GM23338 (cell line): ENCODE data around the gene POLE. TPM values are rescaled to one million over a fixed set of nuclear protein-coding genes. Genes with fewer than 3 reads are reported as not detected.

ENCODE experiments used
- ATAC-seq: fragments of 200-7000 bp; cut with Tn5 transposase; 3 replicates; pipeline ENCODE4 v1.9.1; 2020
- DNase-seq: peaks from one replicate; pipeline ENCODE4 v3.0.0-alpha.2; 2015; ENCODE audit warnings: low spot score
- H2AFZ ChIP-seq: fragments of 200-600 bp; sonication (generic); 2 replicates; pipeline ENCODE4 v1.8.0; 2016; ENCODE audit warnings: antibody characterized with exemption, mild to moderate bottlenecking, moderate library complexity
- H3F3A ChIP-seq: fragments of 200-600 bp; sonication (generic); replicated peaks from 2 replicates; pipeline ENCODE4 v1.8.0; 2017; ENCODE audit warnings: antibody characterized with exemption, mixed run types, low read depth
- H3K27ac ChIP-seq: fragments of 200-600 bp; sonication (generic); 2 replicates; pipeline ENCODE4 v1.6.1; 2016; ENCODE audit warnings: low read depth
- H3K27me3 ChIP-seq: fragments of 200-600 bp; sonication (generic); 2 replicates; pipeline ENCODE4 v1.8.0; 2016; ENCODE audit warnings: mild to moderate bottlenecking, mixed run types, moderate library complexity; ENCODE audit not compliant: insufficient read depth
- H3K36me3 ChIP-seq: fragments of 200-600 bp; sonication (generic); 2 replicates; pipeline ENCODE4 v1.8.0; 2016; ENCODE audit warnings: mild to moderate bottlenecking; ENCODE audit not compliant: insufficient read depth
- H3K4me1 ChIP-seq: fragments of 200-600 bp; sonication (generic); 2 replicates; pipeline ENCODE4 v1.8.0; 2016; ENCODE audit warnings: mild to moderate bottlenecking, moderate library complexity; ENCODE audit not compliant: insufficient read depth
- H3K4me2 ChIP-seq: fragments of 200-600 bp; sonication (generic); 2 replicates; pipeline ENCODE4 v1.7.1; 2017; ENCODE audit warnings: mixed run types
- H3K4me3 ChIP-seq: fragments of 200-600 bp; sonication (generic); 2 replicates; pipeline ENCODE4 v1.6.1; 2016; ENCODE audit warnings: mixed run types
- H3K79me2 ChIP-seq: fragments of 200-600 bp; sonication (generic); replicated peaks from 2 replicates; pipeline ENCODE4 v1.8.0; 2017; ENCODE audit warnings: mild to moderate bottlenecking; ENCODE audit not compliant: insufficient read depth
- H3K9me2 ChIP-seq: fragments of 200-600 bp; sonication (generic); 2 replicates; pipeline ENCODE4 v1.8.0; 2017; ENCODE audit not compliant: insufficient read depth
- H4K20me1 ChIP-seq: fragments of 200-600 bp; sonication (generic); replicated peaks from 2 replicates; pipeline ENCODE4 v1.8.0; 2017; ENCODE audit warnings: mild to moderate bottlenecking; ENCODE audit not compliant: insufficient read depth
- H3K27ac Mint-ChIP-seq: 2 replicates; pipeline ENCODE4 v1.8.0; 2020; ENCODE audit warnings: inconsistent platforms, mild to moderate bottlenecking, moderate library complexity, mixed read lengths
- H3K27me3 Mint-ChIP-seq: 3 replicates; pipeline ENCODE4 v1.8.0; 2022; ENCODE audit warnings: low read depth, mild to moderate bottlenecking, moderate library complexity, mixed read lengths, inconsistent platforms; ENCODE audit not compliant: insufficient read depth, poor library complexity
- H3K36me3 Mint-ChIP-seq: 3 replicates; pipeline ENCODE4 v1.8.0; 2021; ENCODE audit warnings: low read depth, mild to moderate bottlenecking, inconsistent platforms, moderate library complexity, mixed read lengths
- H3K4me1 Mint-ChIP-seq: 3 replicates; pipeline ENCODE4 v1.8.0; 2020; ENCODE audit warnings: mild to moderate bottlenecking, inconsistent platforms, mixed read lengths
- H3K4me3 Mint-ChIP-seq: 3 replicates; pipeline ENCODE4 v1.8.0; 2021; ENCODE audit warnings: moderate library complexity, mild to moderate bottlenecking, inconsistent platforms, mixed read lengths
- H3K9me3 Mint-ChIP-seq: 3 replicates; pipeline ENCODE4 v1.8.0; 2020; ENCODE audit warnings: moderate library complexity, mild to moderate bottlenecking, inconsistent platforms, mixed read lengths
- CREB1 ChIP-seq: fragments of 250-450 bp; sonication (Bioruptor Pico); IDR thresholded peaks from 2 replicates; pipeline ENCODE4 v1.5.0; 2020; ENCODE audit warnings: low read depth, mild to moderate bottlenecking, moderate library complexity
- JUNB ChIP-seq: IDR thresholded peaks from one replicate; pipeline ENCODE4 v1.6.1; 2016; ENCODE audit warnings: antibody characterized with exemption; ENCODE audit not compliant: unreplicated experiment
- STAT1 ChIP-seq: IDR thresholded peaks from one replicate; pipeline ENCODE4 v1.6.1; 2016; ENCODE audit warnings: antibody characterized with exemption; ENCODE audit not compliant: unreplicated experiment
- ZNF114 ChIP-seq: fragments of 250-450 bp; sonication (Bioruptor Pico); IDR thresholded peaks from 2 replicates; pipeline ENCODE4 v1.5.0; 2020; ENCODE audit warnings: mild to moderate bottlenecking, moderate library complexity
- polyA plus RNA-seq: library from polyadenylated mRNA; unstranded; fragments of >200 nt; fragmentation: Nextera tagmentation; extraction: Ambion mirVana; gene quantifications from 2 replicates; pipeline ENCODE4 v1.2.1, GENCODE V29; 2016
- total RNA-seq: library from RNA; depleted of rRNA; stranded (reverse); fragments of >200 nt; shearing (Covaris generic); gene quantifications from 2 replicates; pipeline ENCODE4 v1.2.3, GENCODE V29; 2014
- TF ChIP-seq, protein P1 (sequence below): fragments of 250-450 bp; sonication (Bioruptor Pico); IDR thresholded peaks from 2 replicates; pipeline ENCODE4 v1.5.0; 2020; ENCODE audit warnings: mild to moderate bottlenecking, moderate library complexity
- TF ChIP-seq, protein P2 (sequence below), 2 experiments: fragments of 200-600 bp in 1 of 2; sonication (generic) in 1 of 2; conservative IDR thresholded peaks; 2 replicates each; pipeline versions ENCODE4 v1.5.1 to v1.6.1; 2016 to 2017; ENCODE audit warnings: antibody characterized with exemption in 2 of 2, low read depth in 2 of 2, mild to moderate bottlenecking in 2 of 2, moderate library complexity in 1 of 2
- TF ChIP-seq, protein P3 (sequence below): IDR thresholded peaks from 2 replicates; pipeline ENCODE4 v1.6.1; 2016; ENCODE audit warnings: antibody characterized with exemption

The POLE gene
- total and polyA plus RNA-seq, 2 experiments from 2014 or later, result 33.6 to 125 TPM

DNA sequence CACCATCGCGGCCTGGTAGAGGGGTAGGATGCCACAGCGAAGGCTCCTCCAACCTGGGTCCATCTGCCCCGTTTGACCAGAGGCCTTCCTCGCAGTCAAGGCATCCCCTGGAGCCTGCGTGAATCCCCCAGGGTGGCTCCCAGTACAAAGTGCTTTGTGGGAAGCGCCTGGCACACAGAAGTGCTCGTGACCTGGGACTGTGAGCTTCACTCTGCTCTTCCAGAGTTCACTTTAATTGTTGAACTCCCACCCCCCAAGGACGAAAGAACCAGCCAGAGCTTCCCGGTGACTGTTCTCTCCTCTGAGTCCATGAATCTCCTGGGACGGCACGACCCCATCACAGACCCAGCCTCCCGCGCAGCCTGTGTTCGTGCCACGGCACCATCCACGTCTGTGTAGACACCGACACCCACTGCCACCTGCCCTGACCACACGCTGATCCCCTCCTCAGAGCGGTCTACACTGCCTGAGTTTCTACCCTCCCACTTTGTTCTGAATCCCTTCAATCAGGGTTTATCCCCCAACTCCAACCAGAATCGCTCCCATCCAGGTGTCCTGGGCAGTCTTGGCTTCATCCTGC is 52.6 kb downstream of the POLE start:
- H3K27ac ChIP-seq, result no peak overlapping the region
- Mint-ChIP-seq H3K4me1 (no peaks in the 10 kb centered on the region), H3K36me3 (peaks cover 100% of the 10 kb centered on the region), H3K27ac (0 out of 2 replicates have a peak overlapping the region, but pooled peaks have one; percentile 66), H3K27me3 (peaks cover 12% of the 10 kb centered on the region), H3K9me3 (no peaks in the 10 kb centered on the region; the same call in 2 of the 3 replicates), H3K4me3 (no peak overlapping the region)
- ATAC-seq (no peak), DNase-seq (no peak)
- no peak overlapping the region for H3K4me2 ChIP-seq
- TF ChIP-seq STAT1 (no peak), CREB1 (no peak), JUNB (no peak), ZNF114 (no peak)
- TF ChIP-seq, protein P1, sequence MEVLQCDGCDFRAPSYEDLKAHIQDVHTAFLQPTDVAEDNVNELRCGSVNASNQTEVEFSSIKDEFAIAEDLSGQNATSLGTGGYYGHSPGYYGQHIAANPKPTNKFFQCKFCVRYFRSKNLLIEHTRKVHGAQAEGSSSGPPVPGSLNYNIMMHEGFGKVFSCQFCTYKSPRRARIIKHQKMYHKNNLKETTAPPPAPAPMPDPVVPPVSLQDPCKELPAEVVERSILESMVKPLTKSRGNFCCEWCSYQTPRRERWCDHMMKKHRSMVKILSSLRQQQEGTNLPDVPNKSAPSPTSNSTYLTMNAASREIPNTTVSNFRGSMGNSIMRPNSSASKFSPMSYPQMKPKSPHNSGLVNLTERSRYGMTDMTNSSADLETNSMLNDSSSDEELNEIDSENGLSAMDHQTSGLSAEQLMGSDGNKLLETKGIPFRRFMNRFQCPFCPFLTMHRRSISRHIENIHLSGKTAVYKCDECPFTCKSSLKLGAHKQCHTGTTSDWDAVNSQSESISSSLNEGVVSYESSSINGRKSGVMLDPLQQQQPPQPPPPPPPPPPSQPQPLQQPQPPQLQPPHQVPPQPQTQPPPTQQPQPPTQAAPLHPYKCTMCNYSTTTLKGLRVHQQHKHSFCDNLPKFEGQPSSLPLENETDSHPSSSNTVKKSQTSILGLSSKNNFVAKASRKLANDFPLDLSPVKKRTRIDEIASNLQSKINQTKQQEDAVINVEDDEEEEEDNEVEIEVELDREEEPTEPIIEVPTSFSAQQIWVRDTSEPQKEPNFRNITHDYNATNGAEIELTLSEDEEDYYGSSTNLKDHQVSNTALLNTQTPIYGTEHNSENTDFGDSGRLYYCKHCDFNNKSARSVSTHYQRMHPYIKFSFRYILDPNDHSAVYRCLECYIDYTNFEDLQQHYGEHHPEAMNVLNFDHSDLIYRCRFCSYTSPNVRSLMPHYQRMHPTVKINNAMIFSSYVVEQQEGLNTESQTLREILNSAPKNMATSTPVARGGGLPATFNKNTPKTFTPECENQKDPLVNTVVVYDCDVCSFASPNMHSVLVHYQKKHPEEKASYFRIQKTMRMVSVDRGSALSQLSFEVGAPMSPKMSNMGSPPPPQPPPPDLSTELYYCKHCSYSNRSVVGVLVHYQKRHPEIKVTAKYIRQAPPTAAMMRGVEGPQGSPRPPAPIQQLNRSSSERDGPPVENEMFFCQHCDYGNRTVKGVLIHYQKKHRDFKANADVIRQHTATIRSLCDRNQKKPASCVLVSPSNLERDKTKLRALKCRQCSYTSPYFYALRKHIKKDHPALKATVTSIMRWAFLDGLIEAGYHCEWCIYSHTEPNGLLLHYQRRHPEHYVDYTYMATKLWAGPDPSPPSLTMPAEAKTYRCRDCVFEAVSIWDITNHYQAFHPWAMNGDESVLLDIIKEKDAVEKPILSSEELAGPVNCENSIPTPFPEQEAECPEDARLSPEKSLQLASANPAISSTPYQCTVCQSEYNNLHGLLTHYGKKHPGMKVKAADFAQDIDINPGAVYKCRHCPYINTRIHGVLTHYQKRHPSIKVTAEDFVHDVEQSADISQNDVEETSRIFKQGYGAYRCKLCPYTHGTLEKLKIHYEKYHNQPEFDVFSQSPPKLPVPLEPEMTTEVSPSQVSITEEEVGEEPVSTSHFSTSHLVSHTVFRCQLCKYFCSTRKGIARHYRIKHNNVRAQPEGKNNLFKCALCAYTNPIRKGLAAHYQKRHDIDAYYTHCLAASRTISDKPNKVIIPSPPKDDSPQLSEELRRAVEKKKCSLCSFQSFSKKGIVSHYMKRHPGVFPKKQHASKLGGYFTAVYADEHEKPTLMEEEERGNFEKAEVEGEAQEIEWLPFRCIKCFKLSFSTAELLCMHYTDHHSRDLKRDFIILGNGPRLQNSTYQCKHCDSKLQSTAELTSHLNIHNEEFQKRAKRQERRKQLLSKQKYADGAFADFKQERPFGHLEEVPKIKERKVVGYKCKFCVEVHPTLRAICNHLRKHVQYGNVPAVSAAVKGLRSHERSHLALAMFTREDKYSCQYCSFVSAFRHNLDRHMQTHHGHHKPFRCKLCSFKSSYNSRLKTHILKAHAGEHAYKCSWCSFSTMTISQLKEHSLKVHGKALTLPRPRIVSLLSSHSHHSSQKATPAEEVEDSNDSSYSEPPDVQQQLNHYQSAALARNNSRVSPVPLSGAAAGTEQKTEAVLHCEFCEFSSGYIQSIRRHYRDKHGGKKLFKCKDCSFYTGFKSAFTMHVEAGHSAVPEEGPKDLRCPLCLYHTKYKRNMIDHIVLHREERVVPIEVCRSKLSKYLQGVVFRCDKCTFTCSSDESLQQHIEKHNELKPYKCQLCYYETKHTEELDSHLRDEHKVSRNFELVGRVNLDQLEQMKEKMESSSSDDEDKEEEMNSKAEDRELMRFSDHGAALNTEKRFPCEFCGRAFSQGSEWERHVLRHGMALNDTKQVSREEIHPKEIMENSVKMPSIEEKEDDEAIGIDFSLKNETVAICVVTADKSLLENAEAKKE (CRISPR knock-in tag), result no peak
- TF ChIP-seq, protein P2, sequence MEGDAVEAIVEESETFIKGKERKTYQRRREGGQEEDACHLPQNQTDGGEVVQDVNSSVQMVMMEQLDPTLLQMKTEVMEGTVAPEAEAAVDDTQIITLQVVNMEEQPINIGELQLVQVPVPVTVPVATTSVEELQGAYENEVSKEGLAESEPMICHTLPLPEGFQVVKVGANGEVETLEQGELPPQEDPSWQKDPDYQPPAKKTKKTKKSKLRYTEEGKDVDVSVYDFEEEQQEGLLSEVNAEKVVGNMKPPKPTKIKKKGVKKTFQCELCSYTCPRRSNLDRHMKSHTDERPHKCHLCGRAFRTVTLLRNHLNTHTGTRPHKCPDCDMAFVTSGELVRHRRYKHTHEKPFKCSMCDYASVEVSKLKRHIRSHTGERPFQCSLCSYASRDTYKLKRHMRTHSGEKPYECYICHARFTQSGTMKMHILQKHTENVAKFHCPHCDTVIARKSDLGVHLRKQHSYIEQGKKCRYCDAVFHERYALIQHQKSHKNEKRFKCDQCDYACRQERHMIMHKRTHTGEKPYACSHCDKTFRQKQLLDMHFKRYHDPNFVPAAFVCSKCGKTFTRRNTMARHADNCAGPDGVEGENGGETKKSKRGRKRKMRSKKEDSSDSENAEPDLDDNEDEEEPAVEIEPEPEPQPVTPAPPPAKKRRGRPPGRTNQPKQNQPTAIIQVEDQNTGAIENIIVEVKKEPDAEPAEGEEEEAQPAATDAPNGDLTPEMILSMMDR (conservative IDR thresholded peaks at IDR 0.05; ENCODE audit: low read depth in 2 of 2), result no peak
- TF ChIP-seq, protein P3, sequence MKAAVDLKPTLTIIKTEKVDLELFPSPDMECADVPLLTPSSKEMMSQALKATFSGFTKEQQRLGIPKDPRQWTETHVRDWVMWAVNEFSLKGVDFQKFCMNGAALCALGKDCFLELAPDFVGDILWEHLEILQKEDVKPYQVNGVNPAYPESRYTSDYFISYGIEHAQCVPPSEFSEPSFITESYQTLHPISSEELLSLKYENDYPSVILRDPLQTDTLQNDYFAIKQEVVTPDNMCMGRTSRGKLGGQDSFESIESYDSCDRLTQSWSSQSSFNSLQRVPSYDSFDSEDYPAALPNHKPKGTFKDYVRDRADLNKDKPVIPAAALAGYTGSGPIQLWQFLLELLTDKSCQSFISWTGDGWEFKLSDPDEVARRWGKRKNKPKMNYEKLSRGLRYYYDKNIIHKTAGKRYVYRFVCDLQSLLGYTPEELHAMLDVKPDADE, result no peak
- no peaks in the 10 kb centered on the region for H3K27me3 ChIP-seq
- peaks cover 51% of the 10 kb centered on the region for H3K36me3 ChIP-seq
- no peaks in the 10 kb centered on the region for H3K4me1 ChIP-seq
- H3K79me2 ChIP-seq, result no peaks in the 10 kb centered on the region
- peaks cover 28% of the 10 kb centered on the region for H4K20me1 ChIP-seq
- no peak overlapping the region for H2AFZ ChIP-seq
- H3K4me3 ChIP-seq, result no peak overlapping the region
- H3F3A ChIP-seq, result peaks cover 14% of the 10 kb centered on the region; the same call in 1 of the 2 replicates
- H3K9me2 ChIP-seq, result no peaks in the 10 kb centered on the region
